ENCODE data around the gene NCAPD3. TPM values are rescaled to one million over a fixed set of nuclear protein-coding genes. Genes with fewer than 3 reads are reported as not detected.

Gene NCAPD3
- total RNA-seq, 1 experiment from 2014 or later: 63.0 TPM

DNA sequence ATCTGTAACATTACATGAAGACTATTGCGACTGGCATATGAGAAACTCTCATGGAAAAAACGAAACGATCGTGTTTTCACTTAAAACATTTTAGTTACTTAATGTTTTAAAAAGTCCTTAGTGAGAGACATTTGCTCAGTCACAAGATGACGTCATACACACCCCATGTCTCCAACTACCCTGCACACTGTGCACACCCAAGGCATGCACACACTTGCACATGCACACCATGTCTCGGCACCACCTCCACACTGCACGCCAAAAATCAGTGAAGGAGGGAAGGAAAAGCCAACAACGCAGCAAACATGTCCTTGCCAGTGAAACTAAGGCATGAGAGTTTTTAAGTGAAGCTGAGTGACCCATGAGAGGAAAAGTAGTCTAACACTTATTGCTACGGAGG lies 18.0 kb downstream of the NCAPD3 start:
- no peaks in the 10 kb centered on the region for H3K27me3 Mint-ChIP-seq (ENCODE audit: low read depth)
- peaks cover 76% of the 10 kb centered on the region for H3K36me3 Mint-ChIP-seq
- H3K27ac Mint-ChIP-seq: no peak overlapping the region
- DNase-seq (ENCODE audit: low spot score) (no peak), ATAC-seq (no peak)
- POLR2A ChIA-PET: no interaction called here
- H3K4me1 Mint-ChIP-seq: no peaks in the 10 kb centered on the region
- no peak overlapping the region for H3K4me3 Mint-ChIP-seq
- TF ChIP-seq, protein P1, sequence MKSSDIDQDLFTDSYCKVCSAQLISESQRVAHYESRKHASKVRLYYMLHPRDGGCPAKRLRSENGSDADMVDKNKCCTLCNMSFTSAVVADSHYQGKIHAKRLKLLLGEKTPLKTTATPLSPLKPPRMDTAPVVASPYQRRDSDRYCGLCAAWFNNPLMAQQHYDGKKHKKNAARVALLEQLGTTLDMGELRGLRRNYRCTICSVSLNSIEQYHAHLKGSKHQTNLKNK (CRISPR knock-in tag; IDR thresholded peaks at IDR 0.05): no peak
- TF ChIP-seq ESRRA (CRISPR knock-in tag; IDR thresholded peaks at IDR 0.05; ENCODE audit: borderline replicate concordance): no peak
- no peak for TF ChIP-seq JUN (CRISPR knock-in tag; IDR thresholded peaks at IDR 0.05)
- TF ChIP-seq, protein P2, sequence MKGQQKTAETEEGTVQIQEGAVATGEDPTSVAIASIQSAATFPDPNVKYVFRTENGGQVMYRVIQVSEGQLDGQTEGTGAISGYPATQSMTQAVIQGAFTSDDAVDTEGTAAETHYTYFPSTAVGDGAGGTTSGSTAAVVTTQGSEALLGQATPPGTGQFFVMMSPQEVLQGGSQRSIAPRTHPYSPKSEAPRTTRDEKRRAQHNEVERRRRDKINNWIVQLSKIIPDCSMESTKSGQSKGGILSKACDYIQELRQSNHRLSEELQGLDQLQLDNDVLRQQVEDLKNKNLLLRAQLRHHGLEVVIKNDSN (CRISPR knock-in tag; IDR thresholded peaks at IDR 0.05): no peak
- TF ChIP-seq JAZF1 (CRISPR knock-in tag; IDR thresholded peaks at IDR 0.05): no peak
- TF ChIP-seq, protein P3, sequence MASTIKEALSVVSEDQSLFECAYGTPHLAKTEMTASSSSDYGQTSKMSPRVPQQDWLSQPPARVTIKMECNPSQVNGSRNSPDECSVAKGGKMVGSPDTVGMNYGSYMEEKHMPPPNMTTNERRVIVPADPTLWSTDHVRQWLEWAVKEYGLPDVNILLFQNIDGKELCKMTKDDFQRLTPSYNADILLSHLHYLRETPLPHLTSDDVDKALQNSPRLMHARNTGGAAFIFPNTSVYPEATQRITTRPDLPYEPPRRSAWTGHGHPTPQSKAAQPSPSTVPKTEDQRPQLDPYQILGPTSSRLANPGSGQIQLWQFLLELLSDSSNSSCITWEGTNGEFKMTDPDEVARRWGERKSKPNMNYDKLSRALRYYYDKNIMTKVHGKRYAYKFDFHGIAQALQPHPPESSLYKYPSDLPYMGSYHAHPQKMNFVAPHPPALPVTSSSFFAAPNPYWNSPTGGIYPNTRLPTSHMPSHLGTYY (CRISPR knock-in tag; IDR thresholded peaks at IDR 0.05): no peak
- no peak for TF ChIP-seq ZNF263 (CRISPR knock-in tag; IDR thresholded peaks at IDR 0.05; ENCODE audit: low read depth)
- no peak for TF ChIP-seq FOXJ3 (CRISPR knock-in tag; IDR thresholded peaks at IDR 0.05; ENCODE audit: borderline replicate concordance)
- no peak for TF ChIP-seq CREM (CRISPR knock-in tag; IDR thresholded peaks at IDR 0.05)
- TF ChIP-seq IRF2 (CRISPR knock-in tag; IDR thresholded peaks at IDR 0.05; ENCODE audit: borderline replicate concordance, low read depth): no peak
- TF ChIP-seq, protein P4, sequence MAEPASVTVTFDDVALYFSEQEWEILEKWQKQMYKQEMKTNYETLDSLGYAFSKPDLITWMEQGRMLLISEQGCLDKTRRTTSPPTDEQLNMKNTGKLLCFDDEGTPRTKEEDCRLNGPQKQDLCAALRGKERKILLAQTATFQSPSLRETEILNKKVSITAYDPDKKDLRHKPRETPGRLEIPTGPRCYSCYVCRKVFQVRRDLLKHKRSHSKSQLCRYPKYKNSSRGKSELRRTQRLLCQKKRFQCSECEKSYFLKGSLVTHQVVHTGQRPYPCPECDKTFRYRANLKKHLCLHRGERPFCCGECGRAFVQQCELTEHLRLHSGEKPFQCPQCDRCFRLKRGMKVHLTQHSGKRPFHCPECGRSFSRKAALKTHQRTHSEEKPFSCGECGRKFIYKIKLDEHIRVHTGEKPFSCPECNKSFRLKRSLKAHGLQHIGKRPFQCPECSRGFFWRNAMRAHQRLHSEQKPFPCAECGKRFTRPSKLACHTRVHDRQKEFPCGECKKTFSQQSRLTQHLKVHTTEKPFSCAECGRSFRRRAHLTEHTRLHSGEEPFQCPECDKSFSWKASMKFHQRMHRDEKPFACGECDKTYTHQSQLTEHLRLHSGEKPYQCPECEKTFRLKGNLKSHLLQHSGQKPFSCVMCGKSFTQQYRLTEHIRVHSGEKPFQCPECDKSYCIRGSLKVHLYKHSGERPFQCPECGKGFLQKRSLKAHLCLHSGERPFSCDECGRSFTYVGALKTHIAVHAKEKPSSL (CRISPR knock-in tag; conservative IDR thresholded peaks at IDR 0.05): no peak
- TF ChIP-seq, protein P5, sequence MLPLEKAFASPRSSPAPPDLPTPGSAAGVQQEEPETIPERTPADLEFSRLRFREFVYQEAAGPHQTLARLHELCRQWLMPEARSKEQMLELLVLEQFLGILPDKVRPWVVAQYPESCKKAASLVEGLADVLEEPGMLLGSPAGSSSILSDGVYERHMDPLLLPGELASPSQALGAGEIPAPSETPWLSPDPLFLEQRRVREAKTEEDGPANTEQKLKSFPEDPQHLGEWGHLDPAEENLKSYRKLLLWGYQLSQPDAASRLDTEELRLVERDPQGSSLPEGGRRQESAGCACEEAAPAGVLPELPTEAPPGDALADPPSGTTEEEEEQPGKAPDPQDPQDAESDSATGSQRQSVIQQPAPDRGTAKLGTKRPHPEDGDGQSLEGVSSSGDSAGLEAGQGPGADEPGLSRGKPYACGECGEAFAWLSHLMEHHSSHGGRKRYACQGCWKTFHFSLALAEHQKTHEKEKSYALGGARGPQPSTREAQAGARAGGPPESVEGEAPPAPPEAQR (CRISPR knock-in tag; IDR thresholded peaks at IDR 0.05): no peak
- TF ChIP-seq GABPB1 (CRISPR knock-in tag; IDR thresholded peaks at IDR 0.05): no peak
- TF ChIP-seq ZNF423 (CRISPR knock-in tag; IDR thresholded peaks at IDR 0.05): no peak
- TF ChIP-seq OVOL2 (CRISPR knock-in tag; IDR thresholded peaks at IDR 0.05; ENCODE audit: borderline replicate concordance): no peak
- TF ChIP-seq NR3C1 (CRISPR knock-in tag; conservative IDR thresholded peaks at IDR 0.05; ENCODE audit: low read depth): no peak
- TF ChIP-seq NFE2L1 (CRISPR knock-in tag; IDR thresholded peaks at IDR 0.05): no peak
- no peak for TF ChIP-seq FOXP1 (CRISPR knock-in tag; IDR thresholded peaks at IDR 0.05; ENCODE audit: borderline replicate concordance)
- CTCF ChIA-PET: interaction anchor here (2.9 kb wide), 1 partner anchor 18 kb away, joined by 14 read pairs; the partner anchor contains the start of genes NCAPD3 and VPS26B
- H3K9me3 Mint-ChIP-seq: no peaks in the 10 kb centered on the region

DNA sequence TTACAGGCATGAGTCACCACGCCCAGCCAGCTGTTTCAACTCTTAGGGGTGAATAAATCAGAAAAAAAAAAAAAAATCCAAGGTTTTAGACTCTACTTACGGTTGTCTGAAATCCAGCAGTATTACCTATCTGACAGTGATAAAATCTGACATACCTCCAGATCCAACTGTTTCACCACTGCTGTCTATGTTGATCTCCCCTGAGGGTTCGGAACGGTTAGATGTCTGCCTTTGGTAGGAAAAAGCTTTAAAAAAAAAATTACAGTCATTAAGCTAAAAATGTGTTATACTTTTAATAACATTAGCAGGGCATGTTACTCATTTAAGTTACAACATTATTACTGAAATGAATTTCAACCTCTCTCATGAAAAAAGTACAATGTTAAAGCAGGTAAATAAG lies 21.1 kb downstream of the NCAPD3 start:
- ChIA-PET POLR2A (no interaction called here), CTCF (no interaction called here)
- ATAC-seq (no peak), DNase-seq (ENCODE audit: low spot score) (no peak)
- H3K27me3 Mint-ChIP-seq (ENCODE audit: low read depth): no peaks in the 10 kb centered on the region
- H3K9me3 Mint-ChIP-seq: no peaks in the 10 kb centered on the region
- H3K4me3 Mint-ChIP-seq: no peak overlapping the region
- no peak overlapping the region for H3K27ac Mint-ChIP-seq
- H3K36me3 Mint-ChIP-seq: peaks cover 79% of the 10 kb centered on the region
- H3K4me1 Mint-ChIP-seq: peaks cover 8% of the 10 kb centered on the region
- TF ChIP-seq SOX15 (CRISPR knock-in tag; IDR thresholded peaks at IDR 0.05) (no peak), TP53 (CRISPR knock-in tag; IDR thresholded peaks at IDR 0.05) (no peak), ZNF121 (CRISPR knock-in tag; IDR thresholded peaks at IDR 0.05) (no peak), ZBTB21 (CRISPR knock-in tag; IDR thresholded peaks at IDR 0.05; ENCODE audit: borderline replicate concordance) (no peak), GRHL2 (CRISPR knock-in tag; IDR thresholded peaks at IDR 0.05; ENCODE audit: insufficient replicate concordance, severe bottlenecking) (no peak), KAT7 (CRISPR knock-in tag; IDR thresholded peaks at IDR 0.05; ENCODE audit: borderline replicate concordance) (no peak)
- TF ChIP-seq, protein P6, sequence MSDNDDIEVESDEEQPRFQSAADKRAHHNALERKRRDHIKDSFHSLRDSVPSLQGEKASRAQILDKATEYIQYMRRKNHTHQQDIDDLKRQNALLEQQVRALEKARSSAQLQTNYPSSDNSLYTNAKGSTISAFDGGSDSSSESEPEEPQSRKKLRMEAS (CRISPR knock-in tag; IDR thresholded peaks at IDR 0.05): no peak
- TF ChIP-seq, protein P7, sequence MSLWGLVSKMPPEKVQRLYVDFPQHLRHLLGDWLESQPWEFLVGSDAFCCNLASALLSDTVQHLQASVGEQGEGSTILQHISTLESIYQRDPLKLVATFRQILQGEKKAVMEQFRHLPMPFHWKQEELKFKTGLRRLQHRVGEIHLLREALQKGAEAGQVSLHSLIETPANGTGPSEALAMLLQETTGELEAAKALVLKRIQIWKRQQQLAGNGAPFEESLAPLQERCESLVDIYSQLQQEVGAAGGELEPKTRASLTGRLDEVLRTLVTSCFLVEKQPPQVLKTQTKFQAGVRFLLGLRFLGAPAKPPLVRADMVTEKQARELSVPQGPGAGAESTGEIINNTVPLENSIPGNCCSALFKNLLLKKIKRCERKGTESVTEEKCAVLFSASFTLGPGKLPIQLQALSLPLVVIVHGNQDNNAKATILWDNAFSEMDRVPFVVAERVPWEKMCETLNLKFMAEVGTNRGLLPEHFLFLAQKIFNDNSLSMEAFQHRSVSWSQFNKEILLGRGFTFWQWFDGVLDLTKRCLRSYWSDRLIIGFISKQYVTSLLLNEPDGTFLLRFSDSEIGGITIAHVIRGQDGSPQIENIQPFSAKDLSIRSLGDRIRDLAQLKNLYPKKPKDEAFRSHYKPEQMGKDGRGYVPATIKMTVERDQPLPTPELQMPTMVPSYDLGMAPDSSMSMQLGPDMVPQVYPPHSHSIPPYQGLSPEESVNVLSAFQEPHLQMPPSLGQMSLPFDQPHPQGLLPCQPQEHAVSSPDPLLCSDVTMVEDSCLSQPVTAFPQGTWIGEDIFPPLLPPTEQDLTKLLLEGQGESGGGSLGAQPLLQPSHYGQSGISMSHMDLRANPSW (CRISPR knock-in tag; conservative IDR thresholded peaks at IDR 0.05; ENCODE audit: low read depth): no peak
- TF ChIP-seq, protein P8, sequence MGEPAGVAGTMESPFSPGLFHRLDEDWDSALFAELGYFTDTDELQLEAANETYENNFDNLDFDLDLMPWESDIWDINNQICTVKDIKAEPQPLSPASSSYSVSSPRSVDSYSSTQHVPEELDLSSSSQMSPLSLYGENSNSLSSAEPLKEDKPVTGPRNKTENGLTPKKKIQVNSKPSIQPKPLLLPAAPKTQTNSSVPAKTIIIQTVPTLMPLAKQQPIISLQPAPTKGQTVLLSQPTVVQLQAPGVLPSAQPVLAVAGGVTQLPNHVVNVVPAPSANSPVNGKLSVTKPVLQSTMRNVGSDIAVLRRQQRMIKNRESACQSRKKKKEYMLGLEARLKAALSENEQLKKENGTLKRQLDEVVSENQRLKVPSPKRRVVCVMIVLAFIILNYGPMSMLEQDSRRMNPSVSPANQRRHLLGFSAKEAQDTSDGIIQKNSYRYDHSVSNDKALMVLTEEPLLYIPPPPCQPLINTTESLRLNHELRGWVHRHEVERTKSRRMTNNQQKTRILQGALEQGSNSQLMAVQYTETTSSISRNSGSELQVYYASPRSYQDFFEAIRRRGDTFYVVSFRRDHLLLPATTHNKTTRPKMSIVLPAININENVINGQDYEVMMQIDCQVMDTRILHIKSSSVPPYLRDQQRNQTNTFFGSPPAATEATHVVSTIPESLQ (CRISPR knock-in tag; IDR thresholded peaks at IDR 0.05): no peak
